Measurements from ENCODE around the gene KDM5B. TPM values are rescaled to one million over a fixed set of nuclear protein-coding genes. Genes with fewer than 3 reads are reported as not detected.

Gene KDM5B
- 10 to 100 TPM; 19.4 to 36.0 (median 28.9) TPM for total RNA-seq

DNA sequence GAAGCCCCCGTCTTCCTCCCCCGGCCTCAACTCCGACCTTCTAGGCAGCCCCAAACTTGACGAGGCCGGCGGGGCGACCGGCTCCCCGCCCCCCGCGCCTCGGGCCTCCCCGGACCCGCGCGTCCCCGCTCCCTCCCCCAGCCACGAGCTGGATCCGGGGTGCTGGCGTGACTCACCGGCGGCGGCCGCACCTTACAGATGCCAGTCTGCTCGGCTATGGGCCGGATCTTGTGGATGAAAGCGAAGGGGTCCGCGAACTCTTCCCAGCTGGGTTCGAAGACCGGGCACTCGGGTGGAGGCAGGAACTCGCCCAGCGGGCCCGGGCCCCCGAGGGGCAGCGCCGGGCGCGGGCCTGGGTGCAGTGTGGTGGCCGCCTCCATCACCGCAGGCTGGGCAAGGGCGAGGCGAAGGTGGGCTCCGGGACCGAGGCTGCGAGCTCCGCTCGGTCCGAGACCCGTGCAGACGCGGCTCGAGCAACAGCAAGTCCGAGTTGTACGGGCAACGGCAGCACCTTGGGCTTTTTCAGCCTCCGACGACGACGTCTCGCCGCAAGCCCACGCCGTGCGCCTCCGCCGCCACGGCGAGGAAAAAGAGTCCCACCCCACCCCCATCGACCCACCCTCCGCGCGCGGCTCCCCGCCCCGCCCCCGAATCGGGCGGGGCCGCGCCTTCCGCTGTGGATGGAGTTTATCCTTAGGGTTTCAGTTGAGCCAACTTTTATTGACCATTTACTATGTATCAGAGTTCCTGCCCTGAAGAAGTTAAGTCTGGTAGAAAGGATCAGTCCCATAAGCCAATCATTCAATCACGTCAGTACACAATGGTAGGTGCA, at the start of gene KDM5B:
TSS of gene KDM5B (minus strand) at position 496 of the 832 bp plus-strand sequence. CDS start at position 380, 116 bp downstream.
- ATAC-seq: peak; percentile 63
- Mint-ChIP-seq H3K4me1 (ENCODE audit: low read depth) (peaks cover 57% of the 10 kb centered on the region), H3K4me3 (peak within 1 kb of the TSS; percentile 87), H3K36me3 (ENCODE audit: insufficient read depth) (no peaks in the 10 kb centered on the region), H3K27me3 (ENCODE audit: low read depth) (no peaks in the 10 kb centered on the region), H3K9me3 (no peaks in the 10 kb centered on the region)
- DNase-seq: peak; percentile 68

DNA sequence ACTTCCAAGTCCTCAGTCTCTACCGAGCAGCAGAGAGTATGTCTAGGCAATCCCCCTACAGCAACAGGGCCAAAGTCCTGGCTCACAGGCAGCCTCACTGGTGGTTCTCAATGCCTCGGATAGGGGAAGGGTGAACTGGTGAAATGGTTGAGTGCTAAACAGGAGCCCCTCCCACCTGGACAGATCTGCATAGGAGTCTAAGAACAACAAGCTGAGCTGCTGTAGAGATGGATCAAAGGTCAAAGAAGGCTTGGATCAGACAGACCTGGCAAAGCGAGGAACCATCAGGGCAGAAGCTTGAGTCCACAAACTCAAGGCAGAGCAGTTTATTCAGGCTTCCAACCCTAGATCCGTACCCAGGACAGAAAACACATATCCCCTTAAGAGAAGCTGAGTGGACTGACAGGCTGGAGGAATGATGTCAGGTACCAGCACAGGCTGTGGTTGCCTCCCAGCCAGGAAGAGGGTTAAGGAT, 49.0 kb upstream of the KDM5B start:
- DNase-seq (no peak), ATAC-seq (no peak)
- H3K9me3 Mint-ChIP-seq: no peaks in the 10 kb centered on the region
- peaks cover 15% of the 10 kb centered on the region for H3K4me1 Mint-ChIP-seq (ENCODE audit: low read depth)
- no peak overlapping the region for H3K4me3 Mint-ChIP-seq
- H3K27me3 Mint-ChIP-seq (ENCODE audit: low read depth): peaks cover 26% of the 10 kb centered on the region
- no peaks in the 10 kb centered on the region for H3K36me3 Mint-ChIP-seq (ENCODE audit: insufficient read depth)

DNA sequence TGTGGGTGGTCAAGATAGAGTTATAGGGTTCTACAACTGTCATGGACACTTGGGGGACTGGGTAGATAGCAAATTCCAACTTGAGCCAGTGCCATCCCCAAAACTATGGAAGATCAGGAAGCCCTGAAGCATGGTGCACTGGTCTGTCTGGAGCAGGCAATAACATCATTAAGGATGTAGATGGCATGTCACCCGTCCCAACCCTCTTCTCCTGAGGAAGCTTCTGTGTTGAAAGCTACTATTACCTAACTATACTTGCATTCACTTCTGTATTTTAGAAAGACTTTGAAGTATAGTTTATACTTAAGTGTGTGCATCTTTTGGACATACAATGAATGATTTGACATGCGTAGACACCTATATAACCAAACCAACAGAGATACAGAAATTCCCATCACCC, 47.8 kb upstream of the KDM5B start:
- H3K4me3 Mint-ChIP-seq: no peak overlapping the region
- H3K9me3 Mint-ChIP-seq: no peaks in the 10 kb centered on the region
- H3K36me3 Mint-ChIP-seq (ENCODE audit: insufficient read depth): no peaks in the 10 kb centered on the region
- H3K4me1 Mint-ChIP-seq (ENCODE audit: low read depth): peaks cover 5% of the 10 kb centered on the region
- peaks cover 14% of the 10 kb centered on the region for H3K27me3 Mint-ChIP-seq (ENCODE audit: low read depth)
- no peak for DNase-seq
- ATAC-seq: no peak

DNA sequence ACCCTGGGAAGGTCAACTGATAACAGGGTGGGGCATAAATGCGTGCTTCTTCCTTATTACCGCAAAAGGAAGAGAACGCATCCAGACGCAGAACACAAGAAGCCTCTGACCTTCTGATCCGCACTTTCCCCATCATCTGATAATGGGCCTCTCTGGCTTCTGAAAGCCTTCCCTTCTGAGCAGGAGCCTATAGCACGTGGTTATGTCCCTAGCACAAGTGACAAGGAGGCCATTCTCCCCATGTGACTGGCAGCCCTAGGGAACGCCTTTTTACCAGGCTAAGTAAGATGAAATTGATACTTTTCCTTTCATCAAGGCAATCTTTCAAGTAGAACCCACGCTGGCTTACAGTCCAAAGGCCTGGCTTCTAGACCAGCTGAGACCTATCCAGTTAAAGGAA, 46.6 kb upstream of the KDM5B start:
- Mint-ChIP-seq H3K36me3 (ENCODE audit: insufficient read depth) (no peaks in the 10 kb centered on the region), H3K4me3 (no peak overlapping the region), H3K4me1 (ENCODE audit: low read depth) (peaks cover 2% of the 10 kb centered on the region), H3K9me3 (no peaks in the 10 kb centered on the region), H3K27me3 (ENCODE audit: low read depth) (peaks cover 4% of the 10 kb centered on the region)
- ATAC-seq: no peak
- DNase-seq: no peak

DNA sequence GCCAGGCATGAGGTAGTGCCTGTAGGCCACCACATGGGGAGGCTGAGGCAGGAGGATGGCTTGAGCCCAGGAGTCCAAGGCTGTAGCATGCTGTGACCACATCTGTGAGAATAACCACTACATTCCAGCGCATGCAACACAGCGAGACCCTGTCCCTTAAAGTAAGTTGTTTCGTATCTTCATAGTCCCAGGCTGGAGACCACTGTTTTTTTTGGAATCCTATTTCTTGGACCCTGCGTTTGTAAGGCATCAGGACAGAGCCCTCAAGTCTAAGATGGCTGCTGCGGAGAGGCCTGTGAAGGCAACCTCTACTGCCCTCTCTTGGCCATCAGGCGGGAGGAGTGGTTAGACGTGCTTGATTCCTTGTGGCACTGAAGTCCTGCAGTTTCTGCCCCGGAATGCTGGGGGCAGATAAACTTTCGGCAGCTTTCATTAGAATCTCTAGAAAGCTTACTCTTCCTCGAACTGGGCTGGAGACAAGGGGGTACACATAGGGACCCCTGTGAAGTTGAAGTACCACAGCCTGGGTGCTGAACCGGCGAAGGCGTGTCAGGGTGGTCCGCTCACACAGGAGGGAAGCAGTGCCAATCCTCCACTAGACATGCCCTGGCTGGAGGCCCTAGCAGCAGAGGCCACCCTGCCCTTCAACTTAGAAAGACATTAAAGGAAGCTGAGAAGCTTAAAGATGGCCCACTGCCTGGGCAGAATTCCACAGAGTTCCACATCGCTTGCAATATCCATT, 44.1 kb upstream of the KDM5B start:
- no peaks in the 10 kb centered on the region for H3K9me3 Mint-ChIP-seq
- ATAC-seq (peak; percentile 77 to 82), DNase-seq (peak; percentile 29)
- no peaks in the 10 kb centered on the region for H3K36me3 Mint-ChIP-seq (ENCODE audit: insufficient read depth)
- no peak overlapping the region for H3K4me3 Mint-ChIP-seq
- no peaks in the 10 kb centered on the region for H3K27me3 Mint-ChIP-seq (ENCODE audit: low read depth)
- H3K4me1 Mint-ChIP-seq (ENCODE audit: low read depth): no peaks in the 10 kb centered on the region

DNA sequence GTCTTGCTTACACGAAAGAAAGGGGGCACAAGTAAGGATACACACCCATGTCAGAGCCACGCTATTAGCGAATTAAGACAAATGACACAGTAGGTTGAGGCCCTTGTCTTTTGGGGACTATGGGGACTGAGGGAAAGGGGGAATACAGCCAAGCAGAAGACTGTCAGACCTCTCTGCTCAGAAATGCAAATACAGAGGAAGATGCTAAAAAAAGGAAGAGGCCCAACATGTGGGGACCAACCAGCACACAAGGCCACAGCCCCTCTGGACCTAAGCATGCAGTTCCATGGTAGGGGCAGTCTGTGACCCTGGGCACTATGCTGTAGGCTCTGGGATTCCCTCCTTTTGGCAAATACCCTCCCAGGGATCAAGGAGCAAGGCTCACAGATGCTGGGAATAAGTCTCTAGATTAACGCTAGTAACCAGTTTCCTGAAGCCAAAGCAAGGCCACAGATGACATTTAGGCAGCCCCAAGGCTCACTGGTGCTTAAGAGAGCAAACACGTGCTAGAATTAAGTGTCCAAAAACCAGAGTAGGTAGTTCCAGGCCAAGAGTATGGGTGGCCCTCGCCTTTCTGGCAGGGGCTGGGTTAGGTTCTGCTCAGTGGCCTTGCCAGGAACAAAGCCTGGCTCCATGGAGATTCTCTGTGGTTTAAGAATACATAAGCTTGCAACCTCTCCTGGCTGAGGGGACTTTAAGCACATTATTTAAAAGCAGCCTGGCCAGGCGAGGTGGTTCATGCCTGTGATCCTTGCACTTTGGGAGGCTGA, 42.6 kb upstream of the KDM5B start:
- Mint-ChIP-seq H3K36me3 (ENCODE audit: insufficient read depth) (no peaks in the 10 kb centered on the region), H3K9me3 (no peaks in the 10 kb centered on the region), H3K4me1 (ENCODE audit: low read depth) (no peaks in the 10 kb centered on the region), H3K4me3 (no peak overlapping the region), H3K27me3 (ENCODE audit: low read depth) (no peaks in the 10 kb centered on the region)
- no peak for DNase-seq
- ATAC-seq: no peak

DNA sequence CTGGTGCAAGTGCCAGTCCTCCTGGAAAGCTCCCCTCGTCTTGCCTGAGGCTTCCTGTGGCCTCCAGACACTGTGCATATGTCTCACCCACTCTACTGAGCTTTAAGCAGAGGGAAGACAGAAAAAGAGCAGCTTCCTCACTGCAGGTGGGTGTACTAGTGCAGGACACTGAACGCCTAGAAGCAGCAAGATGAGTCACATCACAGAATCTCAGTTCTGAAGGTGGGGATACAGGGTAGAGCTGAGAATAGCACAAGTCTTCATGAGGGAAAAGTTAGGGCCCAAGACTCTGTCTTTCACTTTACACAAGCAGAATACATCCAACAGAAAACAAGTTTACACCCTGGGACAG, 39.9 kb upstream of the KDM5B start:
- ATAC-seq: peak in 1 of 2 donors; percentile 14
- no peaks in the 10 kb centered on the region for H3K36me3 Mint-ChIP-seq (ENCODE audit: insufficient read depth)
- DNase-seq: no peak
- no peaks in the 10 kb centered on the region for H3K9me3 Mint-ChIP-seq
- H3K4me1 Mint-ChIP-seq (ENCODE audit: low read depth): no peaks in the 10 kb centered on the region
- H3K27me3 Mint-ChIP-seq (ENCODE audit: low read depth): peaks cover 1% of the 10 kb centered on the region
- no peak overlapping the region for H3K4me3 Mint-ChIP-seq

DNA sequence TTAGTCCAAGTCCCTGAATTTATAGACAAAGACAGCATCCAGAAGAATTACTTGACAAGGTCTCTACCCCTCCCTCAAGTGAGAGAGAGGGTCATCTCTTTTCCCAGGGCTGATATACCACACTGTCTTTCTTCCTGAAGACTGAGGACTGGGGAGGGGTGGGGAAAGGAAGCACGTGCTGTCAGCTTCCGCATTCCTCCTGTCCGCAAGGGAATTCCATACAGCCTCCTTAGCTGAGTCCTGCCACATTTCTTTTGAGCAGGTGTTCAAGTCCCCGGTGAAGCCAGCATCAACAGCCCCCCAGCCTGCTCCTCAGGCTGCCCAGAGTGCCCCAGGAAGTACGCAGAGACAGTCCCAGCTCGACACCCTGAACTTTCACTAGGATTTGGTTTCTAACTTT, 36.7 kb upstream of the KDM5B start:
- Mint-ChIP-seq H3K4me3 (no peak overlapping the region), H3K27me3 (ENCODE audit: low read depth) (peaks cover 1% of the 10 kb centered on the region), H3K9me3 (no peaks in the 10 kb centered on the region), H3K36me3 (ENCODE audit: insufficient read depth) (no peaks in the 10 kb centered on the region), H3K4me1 (ENCODE audit: low read depth) (no peaks in the 10 kb centered on the region)
- no peak for DNase-seq
- ATAC-seq: no peak

DNA sequence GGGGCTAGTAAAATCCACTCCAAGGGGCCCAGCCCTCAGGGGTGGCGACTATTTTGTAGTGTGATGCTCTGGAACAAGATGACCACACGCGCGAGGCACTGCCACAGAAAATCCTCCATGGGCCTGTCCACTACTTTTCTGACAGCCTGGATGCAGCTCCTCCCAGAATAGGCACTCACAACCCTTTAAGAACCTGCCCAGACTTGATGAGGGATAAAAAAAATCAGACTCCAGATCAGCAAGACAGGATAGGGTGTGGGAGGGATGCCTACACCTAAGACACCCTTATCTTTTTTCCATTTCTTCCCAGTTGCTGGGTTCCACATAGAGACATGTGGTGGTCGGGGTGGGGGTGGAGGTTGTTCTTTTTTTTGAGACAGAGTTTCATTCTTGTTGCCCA, 36.0 kb upstream of the KDM5B start:
- DNase-seq (no peak), ATAC-seq (no peak)
- Mint-ChIP-seq H3K9me3 (no peaks in the 10 kb centered on the region), H3K4me1 (ENCODE audit: low read depth) (no peaks in the 10 kb centered on the region), H3K36me3 (ENCODE audit: insufficient read depth) (no peaks in the 10 kb centered on the region), H3K4me3 (no peak overlapping the region), H3K27me3 (ENCODE audit: low read depth) (peaks cover 1% of the 10 kb centered on the region)

DNA sequence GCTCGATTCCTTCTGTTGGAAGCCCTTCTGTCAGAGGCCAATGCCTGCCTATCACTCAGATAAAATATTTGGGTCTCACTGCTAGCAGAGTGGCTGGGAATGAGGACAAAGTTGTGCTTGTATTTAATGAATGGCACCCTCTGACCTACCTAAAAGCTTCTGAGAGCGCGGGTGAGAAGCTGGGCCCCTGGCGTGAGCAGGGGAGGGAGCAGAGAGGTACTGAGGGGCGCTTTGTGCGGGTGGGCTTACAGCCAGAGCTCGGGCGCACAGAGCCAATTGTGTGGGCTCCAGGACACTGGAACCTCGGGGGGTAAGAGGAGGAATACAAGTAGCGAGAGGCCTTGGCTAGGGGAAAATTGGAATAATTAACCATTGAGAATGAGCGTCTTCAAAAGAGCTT, 34.9 kb upstream of the KDM5B start:
- Mint-ChIP-seq H3K9me3 (no peaks in the 10 kb centered on the region), H3K4me3 (no peak overlapping the region), H3K27me3 (ENCODE audit: low read depth) (peaks cover 1% of the 10 kb centered on the region), H3K36me3 (ENCODE audit: insufficient read depth) (no peaks in the 10 kb centered on the region), H3K4me1 (ENCODE audit: low read depth) (peaks cover under 1% of the 10 kb centered on the region)
- ATAC-seq (no peak), DNase-seq (no peak)

DNA sequence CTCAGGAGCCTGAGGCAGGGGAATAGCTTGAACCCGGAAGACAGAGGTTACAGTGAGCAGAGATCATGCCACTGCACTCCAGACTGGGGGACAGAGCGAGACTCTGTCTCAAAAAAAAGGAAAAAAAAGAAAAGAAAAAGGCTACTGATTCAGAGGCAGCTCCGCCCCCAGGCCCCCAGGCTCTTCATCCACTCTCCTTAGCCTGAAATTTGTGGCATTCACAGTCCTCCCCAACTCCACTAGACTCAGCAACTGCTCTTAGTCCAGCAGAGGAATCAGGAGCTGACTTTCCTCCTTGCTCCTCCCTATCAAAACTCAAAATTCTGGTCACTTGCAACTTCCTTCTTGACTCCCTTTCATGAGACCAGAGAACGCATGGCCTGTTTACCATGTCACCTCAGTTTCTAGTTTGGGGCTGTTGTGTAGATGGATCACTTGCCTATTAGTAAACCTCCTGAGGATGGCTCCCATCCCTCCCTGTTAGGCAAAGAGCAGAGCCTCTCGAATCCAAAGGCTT, 29.6 kb upstream of the KDM5B start:
- no peaks in the 10 kb centered on the region for H3K9me3 Mint-ChIP-seq
- H3K4me1 Mint-ChIP-seq (ENCODE audit: low read depth): peaks cover 37% of the 10 kb centered on the region
- H3K27me3 Mint-ChIP-seq (ENCODE audit: low read depth): no peaks in the 10 kb centered on the region
- H3K36me3 Mint-ChIP-seq (ENCODE audit: insufficient read depth): no peaks in the 10 kb centered on the region
- no peak overlapping the region for H3K4me3 Mint-ChIP-seq
- DNase-seq: no peak
- ATAC-seq: no peak

DNA sequence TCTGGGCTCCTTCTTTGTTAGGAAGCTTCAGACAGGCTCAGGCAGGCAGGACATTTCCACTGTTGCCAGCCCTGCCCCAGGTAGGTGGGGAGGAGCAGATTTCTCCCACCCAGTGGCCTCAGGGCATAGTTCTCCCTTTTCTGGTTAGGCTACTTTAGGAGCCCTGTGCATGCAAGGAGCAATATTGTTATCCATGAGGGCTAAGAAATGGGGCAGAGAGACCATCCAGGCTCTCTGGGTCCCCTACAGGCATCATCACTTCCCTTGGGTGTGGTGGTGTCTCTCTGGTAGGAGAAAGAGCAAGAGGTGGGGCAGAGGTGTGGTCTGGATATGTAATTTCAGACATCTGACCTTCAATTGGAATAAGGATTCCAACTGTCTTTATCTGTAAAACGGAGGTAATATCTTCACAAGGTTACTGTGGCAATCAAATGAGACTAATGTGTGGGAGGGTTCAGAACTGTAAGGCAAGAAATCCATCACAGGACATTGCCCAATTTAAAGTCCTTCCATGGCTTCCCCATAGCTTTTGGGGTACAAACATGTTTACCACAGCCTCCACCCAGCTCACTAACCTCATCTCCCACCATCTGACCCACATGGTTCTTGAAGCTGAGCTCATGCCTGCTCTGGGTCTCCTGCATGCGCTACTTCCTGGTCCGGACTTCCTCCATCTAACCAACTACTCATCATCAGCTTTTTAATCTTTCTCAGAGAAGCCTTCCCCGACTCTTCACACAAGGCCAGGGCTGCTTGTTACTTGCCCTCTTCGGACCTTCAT, 28.6 kb upstream of the KDM5B start:
- Mint-ChIP-seq H3K9me3 (no peaks in the 10 kb centered on the region), H3K4me1 (ENCODE audit: low read depth) (peaks cover 37% of the 10 kb centered on the region), H3K27me3 (ENCODE audit: low read depth) (no peaks in the 10 kb centered on the region), H3K36me3 (ENCODE audit: insufficient read depth) (no peaks in the 10 kb centered on the region), H3K4me3 (no peak overlapping the region)
- DNase-seq (no peak), ATAC-seq (no peak)

DNA sequence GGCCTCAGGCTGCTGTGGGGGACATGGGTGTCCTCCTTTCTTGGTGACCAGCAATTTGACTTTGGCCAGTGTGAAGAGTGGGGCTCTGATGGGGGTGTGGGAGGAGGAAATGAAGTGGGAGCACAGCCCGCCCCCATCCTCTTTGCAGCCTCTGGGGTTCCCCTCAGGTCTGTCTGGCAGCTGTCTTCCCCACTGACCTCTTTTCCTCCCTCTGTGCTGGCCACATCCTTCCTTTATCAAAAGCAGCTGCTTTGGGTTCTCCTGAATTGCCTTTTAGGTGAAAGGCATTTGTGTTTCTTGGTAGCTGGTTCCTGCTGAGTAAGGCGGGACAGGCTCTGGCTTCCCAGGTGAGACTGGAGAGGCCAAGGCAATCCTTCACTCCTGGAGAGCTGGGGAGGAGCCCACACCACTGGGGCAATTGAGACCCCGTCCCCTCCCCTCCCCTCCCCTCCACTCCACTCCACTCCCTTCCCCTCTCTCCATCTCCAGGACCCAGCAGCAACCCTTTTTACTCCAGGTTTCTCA, 27.4 kb upstream of the KDM5B start:
- Mint-ChIP-seq H3K27me3 (ENCODE audit: low read depth) (no peaks in the 10 kb centered on the region), H3K4me3 (peak overlapping the region; percentile 21), H3K9me3 (no peaks in the 10 kb centered on the region), H3K36me3 (ENCODE audit: insufficient read depth) (no peaks in the 10 kb centered on the region), H3K4me1 (ENCODE audit: low read depth) (peaks cover 37% of the 10 kb centered on the region)
- ATAC-seq (peak; percentile 46 to 51), DNase-seq (peak; percentile 7)
